ENCODE results near the gene POC1A. TPM values are rescaled to one million over a fixed set of nuclear protein-coding genes. Genes with fewer than 3 reads are reported as not detected.

The POC1A gene
- total RNA-seq, 1 experiment from 2014 or later, result 25.7 TPM

DNA sequence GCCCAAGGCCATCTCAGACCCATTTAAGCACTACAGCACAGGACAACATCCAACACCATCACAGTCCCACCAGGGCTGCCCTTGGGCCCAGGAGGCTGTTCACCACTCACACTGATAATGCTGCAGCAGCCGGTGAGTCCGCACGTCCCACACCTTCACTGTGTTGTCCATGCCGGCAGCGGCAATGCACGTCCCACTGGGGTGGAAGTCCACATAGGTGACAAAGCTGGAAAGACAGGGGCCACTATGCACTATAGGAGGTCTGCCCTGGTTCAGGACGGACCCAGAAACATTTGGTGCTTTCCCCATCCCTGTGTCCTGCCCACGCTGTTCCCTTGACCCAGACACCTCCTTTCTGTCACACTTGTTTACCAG lies 8.5 kb downstream of the POC1A start:
- intact Hi-C loops (cut with micrococcal nuclease; ENCODE audit: unreplicated experiment) (loop anchor here (2.0 kb wide), 1 partner anchor 143 kb away; no protein-coding TSS in a partner anchor), in situ Hi-C loops (cut with HindIII; ENCODE audit: low pct_unique_long_range_greater_than_20kb, low sequenced_read_pairs) (no loop called here)
- TF ChIP-seq POLR2AphosphoS5 (IDR thresholded peaks at IDR 0.05; ENCODE audit: low read depth, low read length) (no peak), SIN3A (IDR thresholded peaks at IDR 0.05; ENCODE audit: borderline replicate concordance, insufficient read depth, low read depth, low read length) (no peak), TCF7L2 (IDR thresholded peaks at IDR 0.05; ENCODE audit: low read depth, low read length) (no peak)
- TF ChIP-seq, protein P1, sequence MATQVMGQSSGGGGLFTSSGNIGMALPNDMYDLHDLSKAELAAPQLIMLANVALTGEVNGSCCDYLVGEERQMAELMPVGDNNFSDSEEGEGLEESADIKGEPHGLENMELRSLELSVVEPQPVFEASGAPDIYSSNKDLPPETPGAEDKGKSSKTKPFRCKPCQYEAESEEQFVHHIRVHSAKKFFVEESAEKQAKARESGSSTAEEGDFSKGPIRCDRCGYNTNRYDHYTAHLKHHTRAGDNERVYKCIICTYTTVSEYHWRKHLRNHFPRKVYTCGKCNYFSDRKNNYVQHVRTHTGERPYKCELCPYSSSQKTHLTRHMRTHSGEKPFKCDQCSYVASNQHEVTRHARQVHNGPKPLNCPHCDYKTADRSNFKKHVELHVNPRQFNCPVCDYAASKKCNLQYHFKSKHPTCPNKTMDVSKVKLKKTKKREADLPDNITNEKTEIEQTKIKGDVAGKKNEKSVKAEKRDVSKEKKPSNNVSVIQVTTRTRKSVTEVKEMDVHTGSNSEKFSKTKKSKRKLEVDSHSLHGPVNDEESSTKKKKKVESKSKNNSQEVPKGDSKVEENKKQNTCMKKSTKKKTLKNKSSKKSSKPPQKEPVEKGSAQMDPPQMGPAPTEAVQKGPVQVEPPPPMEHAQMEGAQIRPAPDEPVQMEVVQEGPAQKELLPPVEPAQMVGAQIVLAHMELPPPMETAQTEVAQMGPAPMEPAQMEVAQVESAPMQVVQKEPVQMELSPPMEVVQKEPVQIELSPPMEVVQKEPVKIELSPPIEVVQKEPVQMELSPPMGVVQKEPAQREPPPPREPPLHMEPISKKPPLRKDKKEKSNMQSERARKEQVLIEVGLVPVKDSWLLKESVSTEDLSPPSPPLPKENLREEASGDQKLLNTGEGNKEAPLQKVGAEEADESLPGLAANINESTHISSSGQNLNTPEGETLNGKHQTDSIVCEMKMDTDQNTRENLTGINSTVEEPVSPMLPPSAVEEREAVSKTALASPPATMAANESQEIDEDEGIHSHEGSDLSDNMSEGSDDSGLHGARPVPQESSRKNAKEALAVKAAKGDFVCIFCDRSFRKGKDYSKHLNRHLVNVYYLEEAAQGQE (IDR thresholded peaks at IDR 0.05; ENCODE audit: insufficient read depth in 1 of 2, low read depth in 2 of 2, low read length in 1 of 2), result no peak
- TF ChIP-seq, protein P2, sequence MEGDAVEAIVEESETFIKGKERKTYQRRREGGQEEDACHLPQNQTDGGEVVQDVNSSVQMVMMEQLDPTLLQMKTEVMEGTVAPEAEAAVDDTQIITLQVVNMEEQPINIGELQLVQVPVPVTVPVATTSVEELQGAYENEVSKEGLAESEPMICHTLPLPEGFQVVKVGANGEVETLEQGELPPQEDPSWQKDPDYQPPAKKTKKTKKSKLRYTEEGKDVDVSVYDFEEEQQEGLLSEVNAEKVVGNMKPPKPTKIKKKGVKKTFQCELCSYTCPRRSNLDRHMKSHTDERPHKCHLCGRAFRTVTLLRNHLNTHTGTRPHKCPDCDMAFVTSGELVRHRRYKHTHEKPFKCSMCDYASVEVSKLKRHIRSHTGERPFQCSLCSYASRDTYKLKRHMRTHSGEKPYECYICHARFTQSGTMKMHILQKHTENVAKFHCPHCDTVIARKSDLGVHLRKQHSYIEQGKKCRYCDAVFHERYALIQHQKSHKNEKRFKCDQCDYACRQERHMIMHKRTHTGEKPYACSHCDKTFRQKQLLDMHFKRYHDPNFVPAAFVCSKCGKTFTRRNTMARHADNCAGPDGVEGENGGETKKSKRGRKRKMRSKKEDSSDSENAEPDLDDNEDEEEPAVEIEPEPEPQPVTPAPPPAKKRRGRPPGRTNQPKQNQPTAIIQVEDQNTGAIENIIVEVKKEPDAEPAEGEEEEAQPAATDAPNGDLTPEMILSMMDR (IDR thresholded peaks at IDR 0.05), result no peak
- ChIA-PET POLR2A (interaction anchor here (0.6 kb wide), 1 partner anchor 9 kb away, joined by 17 read pairs; no protein-coding TSS in a partner anchor), CTCF (no interaction called here)
- DNase-seq (ENCODE audit: low read depth, low spot score) (no peak), ATAC-seq (no peak)
- H3K27ac ChIP-seq (ENCODE audit: low read length), result no peak overlapping the region
- H3K4me1 ChIP-seq (ENCODE audit: control insufficient read depth, insufficient read depth, low read length), result no peaks in the 10 kb centered on the region
- no TSS peak for BruUV-seq (replicated peaks)
- no peaks in the 10 kb centered on the region for H3K9me3 ChIP-seq (ENCODE audit: control insufficient read depth, insufficient read depth, low read depth, low read length)
- no peak overlapping the region for H3K4me3 ChIP-seq (ENCODE audit: low read depth in 2 of 2, low read length in 2 of 2)
- H3K36me3 ChIP-seq (ENCODE audit: control insufficient read depth, insufficient read depth, low read length), result no peaks in the 10 kb centered on the region
- no peaks in the 10 kb centered on the region for H3K27me3 ChIP-seq (ENCODE audit: control insufficient read depth, insufficient read depth, low read length)

GRCh38 chr3:52144796-52145735 lies 9.2 kb downstream of the POC1A start:
- Histone ChIP-seq H3K27ac (ENCODE audit: low read length) (no peak overlapping the region), H3K9me3 (ENCODE audit: control insufficient read depth, insufficient read depth, low read depth, low read length) (no peaks in the 10 kb centered on the region), H3K36me3 (ENCODE audit: control insufficient read depth, insufficient read depth, low read length) (no peaks in the 10 kb centered on the region), H3K4me3 (ENCODE audit: low read depth in 2 of 2, low read length in 2 of 2) (no peak overlapping the region), H3K4me1 (ENCODE audit: control insufficient read depth, insufficient read depth, low read length) (no peaks in the 10 kb centered on the region), H3K27me3 (ENCODE audit: control insufficient read depth, insufficient read depth, low read length) (no peaks in the 10 kb centered on the region)
- no TSS peak for BruUV-seq (replicated peaks)
- CTCF ChIA-PET, result interaction anchor here (0.7 to 1.3 kb wide), 2 partner anchors 141 to 144 kb away, joined by 3 read pairs; no protein-coding TSS in a partner anchor
- DNase-seq (ENCODE audit: low read depth, low spot score) (no peak), ATAC-seq (peak; percentile 13; the same call in 1 of the 2 replicates)
- POLR2A ChIA-PET, result interaction anchor here (0.6 kb wide), 1 partner anchor 10 kb away, joined by 17 read pairs; no protein-coding TSS in a partner anchor
- intact Hi-C loops (cut with micrococcal nuclease; ENCODE audit: unreplicated experiment) (loop anchor here (2.0 kb wide), 1 partner anchor 142 kb away; no protein-coding TSS in a partner anchor), in situ Hi-C loops (cut with HindIII; ENCODE audit: low pct_unique_long_range_greater_than_20kb, low sequenced_read_pairs) (no loop called here)
- TF ChIP-seq POLR2AphosphoS5 (IDR thresholded peaks at IDR 0.05; ENCODE audit: low read depth, low read length), result no peak
- TF ChIP-seq, protein P1 (IDR thresholded peaks at IDR 0.05; ENCODE audit: insufficient read depth in 1 of 2, low read depth in 2 of 2, low read length in 1 of 2), result no peak
- no peak for TF ChIP-seq SIN3A (IDR thresholded peaks at IDR 0.05; ENCODE audit: borderline replicate concordance, insufficient read depth, low read depth, low read length)
- TF ChIP-seq TCF7L2 (IDR thresholded peaks at IDR 0.05; ENCODE audit: low read depth, low read length), result no peak
- TF ChIP-seq, protein P2 (IDR thresholded peaks at IDR 0.05), result no peak

Data from Panc1 (cell line).